AG09319 (cell line): ENCODE measurements around the gene SLC25A46.
"Not testable (repeated sequence)": the region's sequence is repeated elsewhere in the genome, so short reads cannot be mapped to it uniquely, and the experiment has no call there.

Experiments
- DNase-seq: peaks from one replicate; pipeline ENCODE4 v3.0.0-alpha.2; 2010; ENCODE audit warnings: low read depth; ENCODE audit errors: extremely low read depth
- TF ChIP-seq, protein P1 (sequence below): IDR thresholded peaks from 2 replicates; pipeline ENCODE4 v1.5.1; 2011; ENCODE audit warnings: low read depth, mild to moderate bottlenecking, inconsistent platforms, low read length, moderate library complexity

The SLC25A46 gene

GRCh38 chr5:110738812-110739651 lies at the start of gene SLC25A46:
TSS of gene SLC25A46 (plus strand) at chr5:110739007. CDS start at chr5:110739120, 113 bp downstream.
- TF ChIP-seq, protein P1, sequence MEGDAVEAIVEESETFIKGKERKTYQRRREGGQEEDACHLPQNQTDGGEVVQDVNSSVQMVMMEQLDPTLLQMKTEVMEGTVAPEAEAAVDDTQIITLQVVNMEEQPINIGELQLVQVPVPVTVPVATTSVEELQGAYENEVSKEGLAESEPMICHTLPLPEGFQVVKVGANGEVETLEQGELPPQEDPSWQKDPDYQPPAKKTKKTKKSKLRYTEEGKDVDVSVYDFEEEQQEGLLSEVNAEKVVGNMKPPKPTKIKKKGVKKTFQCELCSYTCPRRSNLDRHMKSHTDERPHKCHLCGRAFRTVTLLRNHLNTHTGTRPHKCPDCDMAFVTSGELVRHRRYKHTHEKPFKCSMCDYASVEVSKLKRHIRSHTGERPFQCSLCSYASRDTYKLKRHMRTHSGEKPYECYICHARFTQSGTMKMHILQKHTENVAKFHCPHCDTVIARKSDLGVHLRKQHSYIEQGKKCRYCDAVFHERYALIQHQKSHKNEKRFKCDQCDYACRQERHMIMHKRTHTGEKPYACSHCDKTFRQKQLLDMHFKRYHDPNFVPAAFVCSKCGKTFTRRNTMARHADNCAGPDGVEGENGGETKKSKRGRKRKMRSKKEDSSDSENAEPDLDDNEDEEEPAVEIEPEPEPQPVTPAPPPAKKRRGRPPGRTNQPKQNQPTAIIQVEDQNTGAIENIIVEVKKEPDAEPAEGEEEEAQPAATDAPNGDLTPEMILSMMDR: no peak
- DNase-seq: peak; percentile 52

DNA sequence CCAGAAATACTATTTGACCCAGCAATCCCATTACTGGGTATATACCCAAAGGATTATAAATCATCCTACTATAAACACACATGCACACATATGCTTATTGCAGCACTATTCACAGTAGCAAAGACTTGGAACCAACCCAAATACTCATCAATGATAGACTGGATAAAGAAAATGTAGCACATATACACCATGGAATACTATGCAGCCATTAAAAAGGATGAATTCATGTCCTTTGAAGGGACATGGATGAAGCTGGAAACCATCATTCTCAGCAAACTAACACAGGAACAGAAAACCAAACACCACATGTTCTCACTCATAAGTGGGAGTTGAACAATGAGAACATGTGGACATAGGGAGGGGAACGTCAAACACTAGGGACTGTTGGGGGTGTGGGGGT lies 48.2 kb upstream of the SLC25A46 start:
- not testable (repeated sequence) for DNase-seq

DNA sequence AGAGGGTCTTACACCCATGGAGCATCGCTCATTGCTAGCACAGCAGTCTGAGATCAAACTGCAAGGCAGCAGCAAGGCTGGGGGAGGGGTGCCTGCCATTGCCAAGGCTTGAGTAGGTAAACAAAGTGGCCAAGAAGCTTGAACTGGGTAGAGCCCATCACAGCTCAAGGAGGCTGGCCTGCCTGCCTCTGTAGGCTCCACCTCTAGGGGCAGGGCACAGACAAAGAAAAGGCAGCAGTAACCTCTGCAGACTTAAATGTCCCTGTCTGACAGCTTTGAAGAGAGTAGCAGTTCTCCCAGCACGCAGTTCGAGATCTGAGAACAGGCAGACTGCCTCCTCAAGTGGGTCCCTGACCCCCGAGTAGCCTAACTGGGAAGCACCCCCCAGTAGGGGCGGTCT lies 46.1 kb upstream of the SLC25A46 start:
- not testable (repeated sequence) for DNase-seq

GRCh38 chr5:110702300-110702699 lies 36.5 kb upstream of the SLC25A46 start:
- DNase-seq: no peak
- TF ChIP-seq, protein P1: no peak

- TF ChIP-seq, protein P1: no peak
- DNase-seq: no peak
Observed at GRCh38 chr5:110702704-110703103, 36.1 kb upstream of the SLC25A46 start.

DNA sequence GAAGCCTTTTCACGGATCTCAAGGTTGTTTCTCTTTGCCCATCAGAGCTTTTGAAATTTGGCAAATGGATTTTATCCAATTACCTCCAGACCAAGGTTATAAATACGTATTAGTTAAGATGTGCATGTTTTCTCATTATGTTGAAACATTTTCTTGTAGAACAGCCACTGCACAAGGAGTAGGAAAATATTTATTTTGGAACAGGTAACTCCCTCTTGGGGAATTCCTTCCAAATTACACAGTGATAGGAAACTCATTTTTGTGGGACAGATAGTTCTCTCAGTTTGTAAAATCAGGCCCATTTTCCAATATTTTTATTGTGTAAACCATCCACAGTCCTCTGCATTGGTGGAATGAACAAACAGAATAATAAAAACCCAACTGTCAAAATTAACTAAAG lies 35.3 kb upstream of the SLC25A46 start:
- TF ChIP-seq, protein P1: no peak
- no peak for DNase-seq

DNA sequence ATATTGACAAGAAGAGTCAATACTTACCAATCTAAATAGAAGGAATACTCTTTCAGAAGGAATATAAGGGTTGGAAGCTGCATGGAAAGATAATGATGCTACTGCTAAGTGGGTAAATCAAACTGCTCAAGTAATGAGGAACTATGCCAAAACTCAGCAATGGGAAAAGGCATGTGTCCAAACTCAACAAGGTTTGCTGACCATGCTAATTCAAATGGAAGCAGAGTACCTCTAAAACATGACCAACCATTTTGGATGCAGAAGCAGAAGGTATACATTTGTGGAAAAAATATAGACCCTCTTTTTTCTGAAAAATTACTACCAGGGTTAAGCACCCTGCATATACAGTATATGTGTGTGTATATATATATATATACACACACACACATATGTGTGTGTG lies 33.5 kb upstream of the SLC25A46 start:
- DNase-seq: no peak
- TF ChIP-seq, protein P1: no peak

DNA sequence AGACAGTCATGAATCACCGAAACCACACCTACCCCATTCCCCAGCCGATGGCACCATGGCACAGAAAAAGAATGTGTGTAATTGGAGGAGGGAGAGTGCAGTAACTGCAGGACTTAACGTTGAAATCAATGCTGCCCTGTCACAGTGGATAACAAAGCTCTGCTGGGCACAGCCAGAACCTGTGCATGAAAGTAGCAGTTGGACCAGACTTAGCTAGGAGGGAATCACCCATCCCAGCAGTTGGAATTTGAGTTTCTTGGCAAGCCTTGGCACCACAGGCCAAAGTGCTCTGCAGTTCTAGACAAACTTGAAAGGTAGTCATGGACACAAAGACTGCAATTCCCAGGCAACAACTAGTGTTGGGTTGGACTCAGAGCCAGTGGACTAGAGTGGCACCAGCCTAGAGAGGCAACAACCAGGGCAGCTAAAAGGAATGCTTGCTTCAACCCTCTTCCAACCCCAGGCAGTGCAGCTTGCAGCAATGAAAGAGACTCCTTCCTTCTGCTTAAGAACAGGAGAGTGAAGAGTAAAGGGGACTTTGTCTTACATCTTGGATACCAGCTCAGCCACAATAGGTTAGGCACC lies 31.5 kb upstream of the SLC25A46 start:
- no peak for DNase-seq
- TF ChIP-seq, protein P1: no peak
